Upper lobe of left lung (tissue), 6 donors: ENCODE measurements around the gene ZNF45. TPM values are rescaled to one million over a fixed set of nuclear protein-coding genes. Genes with fewer than 3 reads are reported as not detected.

ENCODE experiments used
- ATAC-seq, 2 donors: fragments of 200-7000 bp; cut with Tn5 transposase; one replicate each; pipeline ENCODE4 v1.9.1; 2022; ENCODE audit warnings: mild to moderate bottlenecking in 2 of 2, moderate library complexity in 2 of 2; ENCODE audit not compliant: low FRiP score in 2 of 2
- DNase-seq, 2 donors: peaks; one replicate each; pipeline ENCODE4 v3.0.0-alpha.2; 2019 to 2020
- H3K27ac ChIP-seq, 4 donors: fragments of 200-600 bp; sonication (generic); one replicate each; pipeline ENCODE4 v1.5.1; 2016 to 2019
- H3K27me3 ChIP-seq, 4 donors: fragments of 200-600 bp; sonication (generic); one replicate each; pipeline ENCODE4 v1.5.1; 2017 to 2019
- H3K36me3 ChIP-seq, 4 donors: fragments of 200-600 bp; sonication (generic); one replicate each; pipeline ENCODE4 v1.5.1; 2016 to 2019
- H3K4me1 ChIP-seq, 4 donors: fragments of 200-600 bp; sonication (generic); one replicate each; pipeline ENCODE4 v1.5.1; 2018 to 2019
- H3K4me3 ChIP-seq, 4 donors: fragments of 200-600 bp; sonication (generic); one replicate each; pipeline ENCODE4 v1.5.1; 2017 to 2019; ENCODE audit warnings: mild to moderate bottlenecking in 2 of 4, moderate library complexity in 1 of 4
- H3K9me3 ChIP-seq, 4 donors: fragments of 200-600 bp; sonication (generic); one replicate each; pipeline ENCODE4 v1.5.1; 2018 to 2019
- CTCF ChIP-seq, 6 experiments: fragments of 450-650 bp in 4 of 6; fragments of 200-600 bp in 2 of 6; sonication (generic) in 2 of 6; IDR thresholded peaks; one replicate each; pipeline ENCODE4 v1.5.1; 2016 to 2019; ENCODE audit warnings: antibody characterized with exemption in 6 of 6
- EP300 ChIP-seq, 4 donors: sonication (generic); formaldehyde crosslinking; IDR thresholded peaks; one replicate each; pipeline ENCODE4 v1.5.1; 2017; ENCODE audit warnings: antibody characterized with exemption in 4 of 4, control low read depth in 2 of 4
- POLR2A ChIP-seq, 4 donors: fragments of 450-650 bp; IDR thresholded peaks; one replicate each; pipeline ENCODE4 v1.5.1; 2016 to 2017; ENCODE audit warnings: antibody characterized with exemption in 4 of 4, mild to moderate bottlenecking in 2 of 4
- POLR2AphosphoS5 ChIP-seq, 2 donors: sonication (generic); formaldehyde crosslinking; IDR thresholded peaks; one replicate each; pipeline ENCODE4 v1.5.1; 2017; ENCODE audit warnings: antibody characterized with exemption in 2 of 2
- WGBS, 2 donors: methylation state at CpG; one replicate each; pipeline ENCODE4 v1.1.5; 2017 to 2018; 5-methylcytosine and 5-hydroxymethylcytosine counted together
- total RNA-seq, 6 donors: library from RNA; depleted of rRNA in 4 of 6; stranded (reverse); fragments of >200 nt in 4 of 6; gene quantifications; one replicate each; pipeline versions ENCODE4 v1.1.0 to v1.2.1, GENCODE V29; 2016 to 2021
- donor health status: DM: no; HTN: no; CAD: no; lungs with moderate emphysema.
- donor health status: DM: no; HTN: yes; CAD: no; lungs with severe emphysema.

Gene ZNF45
- 10 to 100 TPM in 5 of 6 donors, 1 to 10 TPM in 1; 5.9 to 15.8 (median 11.0) TPM for total RNA-seq

- TF ChIP-seq EP300 (IDR thresholded peaks at IDR 0.05) (no peak), POLR2A (IDR thresholded peaks at IDR 0.05) (peak in 1 of 4 donors; percentile 62), POLR2AphosphoS5 (IDR thresholded peaks at IDR 0.05) (peak; percentile 67 to 70), CTCF (IDR thresholded peaks at IDR 0.05) (peak in 1 of 6 experiments; percentile 11)
- H3K27me3 ChIP-seq = no peaks in the 10 kb centered on the region
- 1% methylated on average over 18 to 33 of the region's 42 CpGs for WGBS, 2 donors
- no peaks in the 10 kb centered on the region for H3K9me3 ChIP-seq
- ATAC-seq (peak; percentile 97 to 100), DNase-seq (peak; percentile 92 to 95)
- H3K4me1 ChIP-seq = peaks cover 10 to 25% (median 16%) of the 10 kb centered on the region in 4 donors
- peaks cover 14 to 29% (median 27%) of the 10 kb centered on the region in 4 donors for H3K36me3 ChIP-seq
- H3K4me3 ChIP-seq = peak within 1 kb of the TSS; percentile 57 to 88 (median 65)
- H3K27ac ChIP-seq = peak within 1 kb of the TSS; percentile 78 to 86 (median 82)
Measured at GRCh38 chr19:43934985-43935708, at the start of gene ZNF45. Gene ZNF45 (minus strand): TSS chr19:43935282. CDS start chr19:43922185, 13,097 bp downstream.

GRCh38 chr19:43984687-43985000, 49.6 kb upstream of the ZNF45 start:
- 3% methylated on average over 7 to 14 of the region's 14 CpGs for WGBS, 2 donors
- no peak for TF ChIP-seq EP300 (IDR thresholded peaks at IDR 0.05)
- no peak for TF ChIP-seq POLR2AphosphoS5 (IDR thresholded peaks at IDR 0.05)
- TF ChIP-seq CTCF (IDR thresholded peaks at IDR 0.05) = no peak
- TF ChIP-seq POLR2A (IDR thresholded peaks at IDR 0.05) = no peak
- no peaks in the 10 kb centered on the region for H3K27me3 ChIP-seq
- peaks cover 0 to 16% (median 14%) of the 10 kb centered on the region in 4 donors for H3K36me3 ChIP-seq
- peaks cover 5 to 9% (median 5%) of the 10 kb centered on the region in 4 donors for H3K4me1 ChIP-seq
- ATAC-seq (peak; percentile 39 to 60), DNase-seq (peak in 1 of 2 donors; percentile 21)
- peaks cover 7 to 22% (median 15%) of the 10 kb centered on the region in 4 donors for H3K9me3 ChIP-seq
- H3K4me3 ChIP-seq = peak overlapping the region; percentile 50 to 84 (median 74)
- peak overlapping the region in 3 of 4 donors; percentile 78 to 89 (median 81) for H3K27ac ChIP-seq

- Histone ChIP-seq H3K36me3 (peaks cover 0 to 11% (median 8%) of the 10 kb centered on the region in 4 donors), H3K27me3 (no peaks in the 10 kb centered on the region), H3K4me1 (peaks cover 5 to 9% (median 5%) of the 10 kb centered on the region in 4 donors), H3K9me3 (peaks cover 10 to 28% (median 19%) of the 10 kb centered on the region in 4 donors), H3K27ac (peak within 1 kb of the TSS; percentile 50 to 89 (median 80)), H3K4me3 (peak within 1 kb of the TSS; percentile 50 to 84 (median 74))
- WGBS, 2 donors = 0 to 1% methylated on average over 26 to 40 of the region's 40 CpGs
- TF ChIP-seq POLR2AphosphoS5 (IDR thresholded peaks at IDR 0.05) (peak; percentile 73 to 82), POLR2A (IDR thresholded peaks at IDR 0.05) (peak in 1 of 4 donors; percentile 40), EP300 (IDR thresholded peaks at IDR 0.05) (peak in 1 of 4 donors; percentile 30), CTCF (IDR thresholded peaks at IDR 0.05) (no peak)
- DNase-seq = peak; percentile 5 to 95
- ATAC-seq = peak; percentile 98 to 100
Measured at GRCh38 chr19:43983912-43984686, 49.0 kb upstream of the ZNF45 start, which contains the start of gene ZNF155. Gene ZNF155 (plus strand): TSS chr19:43984188. CDS start chr19:43988544, 4,356 bp downstream.

GRCh38 chr19:43983544-43983911, 48.4 kb upstream of the ZNF45 start:
- no peak for TF ChIP-seq POLR2AphosphoS5 (IDR thresholded peaks at IDR 0.05)
- no peak for TF ChIP-seq POLR2A (IDR thresholded peaks at IDR 0.05)
- TF ChIP-seq CTCF (IDR thresholded peaks at IDR 0.05) = no peak
- TF ChIP-seq EP300 (IDR thresholded peaks at IDR 0.05) = no peak
- peaks cover 5 to 9% (median 5%) of the 10 kb centered on the region in 4 donors for H3K4me1 ChIP-seq
- 62 to 87% methylated on average over 2 of the region's 2 CpGs for WGBS, 2 donors
- H3K27ac ChIP-seq = peak overlapping the region in 2 of 4 donors; percentile 78 to 89
- peaks cover 0 to 5% (median 2%) of the 10 kb centered on the region in 4 donors for H3K36me3 ChIP-seq
- H3K4me3 ChIP-seq = peak overlapping the region in 3 of 4 donors; percentile 70 to 84 (median 77)
- no peaks in the 10 kb centered on the region for H3K27me3 ChIP-seq
- no peak for DNase-seq
- ATAC-seq = no peak
- peaks cover 12 to 31% (median 22%) of the 10 kb centered on the region in 4 donors for H3K9me3 ChIP-seq
